HG02678 (cell line): ENCODE results near the gene CDH11.
A peak's percentile ranks its signal among the peaks of the same experiment; 100 is the strongest.

ENCODE experiments used
- ATAC-seq: cut with Tn5 transposase; IDR thresholded peaks from one replicate; pipeline ENCODE4 v1.9.1; 2021; ENCODE audit warnings: mild to moderate bottlenecking, moderate library complexity; ENCODE audit not compliant: unreplicated experiment

The CDH11 gene

GRCh38 chr16:65118871-65119270 is 3.0 kb downstream of the CDH11 start:
- no peak for ATAC-seq

GRCh38 chr16:65117811-65118448 is 3.9 kb downstream of the CDH11 start:
- ATAC-seq = peak; percentile 85

GRCh38 chr16:65116818-65117430 is 4.9 kb downstream of the CDH11 start:
- ATAC-seq = no peak

- ATAC-seq = no peak
These were observed 5.6 kb downstream of the CDH11 start for GRCh38 chr16:65116216-65116615.

DNA sequence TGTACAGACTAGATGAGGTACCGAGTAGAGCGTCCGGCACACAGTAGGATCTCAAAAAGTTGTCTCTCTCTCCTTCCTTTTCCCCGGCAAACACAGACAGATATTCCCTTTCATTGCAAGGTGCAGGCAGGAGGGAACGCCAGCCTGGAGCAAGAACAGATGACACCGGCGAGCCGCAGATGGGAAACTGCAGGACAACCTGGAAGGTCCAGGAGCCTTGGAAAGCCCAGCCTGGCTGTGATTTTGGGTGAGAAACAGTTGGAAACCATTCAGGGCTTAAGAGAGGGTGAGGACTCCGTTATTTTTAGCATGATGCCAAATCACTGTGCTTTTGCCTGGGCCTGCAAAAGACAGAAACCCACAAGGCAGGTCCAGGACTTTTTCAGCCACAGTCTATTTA is 7.3 kb downstream of the CDH11 start:
- no peak for ATAC-seq

- no peak for ATAC-seq
These were observed 8.4 kb downstream of the CDH11 start for GRCh38 chr16:65113441-65113840.

DNA sequence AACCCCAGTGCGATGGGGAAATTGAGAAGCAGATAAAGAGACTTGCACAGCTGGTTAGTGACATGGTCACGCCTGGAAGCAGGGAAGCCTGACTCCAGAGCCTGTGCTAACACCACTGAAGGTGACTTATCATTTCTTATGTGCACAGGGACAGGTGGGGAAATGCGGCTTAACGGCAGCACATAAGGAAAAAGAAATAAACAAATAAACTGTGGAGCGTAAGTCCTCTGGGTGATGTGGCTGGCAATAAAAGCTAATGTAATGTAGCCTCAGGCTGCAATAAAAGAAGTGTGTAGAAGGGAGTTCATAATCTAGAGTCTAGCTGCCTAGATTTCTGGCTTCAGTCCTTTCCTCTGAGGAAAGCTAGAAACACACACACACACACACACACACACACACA is 10.6 kb downstream of the CDH11 start:
- no peak for ATAC-seq

DNA sequence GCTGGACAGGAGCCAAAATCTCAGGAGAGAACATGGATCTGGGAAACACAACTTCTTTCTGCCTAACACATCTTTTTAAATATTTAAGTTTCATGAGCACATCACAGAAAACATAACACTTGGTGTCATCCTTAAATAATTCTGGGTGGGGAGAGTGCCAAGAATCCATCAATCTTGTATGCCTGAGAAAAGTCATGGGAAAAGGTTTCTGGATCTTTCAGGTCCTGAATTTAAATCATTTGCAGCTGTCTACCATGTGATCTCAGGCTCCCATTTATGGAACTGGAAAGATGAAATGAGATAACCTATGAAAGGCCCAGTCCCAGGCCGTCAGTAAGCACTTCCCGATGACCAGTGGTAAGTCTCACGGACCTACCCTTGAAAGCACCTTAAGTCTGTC is 15.1 kb downstream of the CDH11 start:
- no peak for ATAC-seq

DNA sequence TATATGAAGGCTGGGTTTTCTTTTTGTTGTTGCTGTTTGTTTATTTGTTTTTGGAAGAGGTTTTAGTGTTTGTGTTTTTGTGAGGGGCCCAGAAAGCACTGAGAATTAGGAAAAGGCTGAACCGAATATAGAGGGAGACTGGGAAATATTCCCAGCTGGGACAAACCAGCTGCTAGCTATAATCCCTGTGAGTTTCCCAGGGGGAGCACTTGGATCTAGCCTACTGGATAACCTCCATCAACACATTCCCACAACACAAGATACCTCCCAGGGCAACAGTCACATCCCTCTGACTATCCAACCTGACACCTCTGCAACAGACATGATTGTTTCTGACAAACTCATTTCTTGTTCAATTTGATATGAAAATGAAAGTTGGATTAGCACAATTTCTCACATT is 16.7 kb downstream of the CDH11 start:
- no peak for ATAC-seq

- ATAC-seq = no peak
These were observed 17.4 kb downstream of the CDH11 start for GRCh38 chr16:65104471-65104870.

GRCh38 chr16:65102326-65102725 is 19.5 kb downstream of the CDH11 start:
- no peak for ATAC-seq

- no peak for ATAC-seq
These were observed 20.9 kb downstream of the CDH11 start for GRCh38 chr16:65101009-65101408.

- no peak for ATAC-seq
These were observed 22.3 kb downstream of the CDH11 start for GRCh38 chr16:65099607-65100006.

DNA sequence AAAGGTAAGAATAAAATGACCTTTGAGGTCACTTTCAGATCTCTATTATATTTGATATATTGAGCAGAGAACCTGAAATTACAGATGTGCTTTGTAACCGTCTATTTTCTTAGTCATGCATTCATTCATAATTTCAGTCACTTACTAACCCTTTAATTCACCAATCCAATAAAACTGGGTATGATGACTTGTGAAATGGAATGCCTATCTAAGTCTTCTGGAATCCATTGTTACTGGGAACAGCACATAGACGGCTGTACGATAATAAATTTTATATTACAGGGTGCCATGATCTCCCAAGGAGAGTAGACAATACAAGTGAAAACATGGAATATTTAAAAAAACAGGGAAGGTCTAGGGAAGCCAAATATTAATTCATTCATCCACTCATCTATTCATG is 22.9 kb downstream of the CDH11 start:
- ATAC-seq = no peak

DNA sequence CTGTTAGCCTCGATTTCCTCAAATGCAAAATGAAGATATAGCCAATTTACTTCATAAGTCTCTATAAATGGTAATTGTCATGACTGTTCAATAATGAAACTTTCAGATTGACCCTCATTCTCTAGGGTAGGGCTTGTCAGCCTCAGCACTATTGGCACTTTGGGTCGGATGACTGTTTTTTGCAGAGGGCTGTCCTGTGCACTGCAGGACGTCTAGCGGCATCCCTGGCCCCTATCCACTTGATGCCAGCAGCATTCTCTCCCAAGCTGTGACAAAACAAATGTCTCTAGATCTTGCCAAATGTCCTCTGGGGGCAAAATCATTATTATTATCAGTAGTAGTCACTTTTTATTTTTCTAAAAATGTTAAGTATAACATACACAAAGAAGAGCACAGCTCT is 24.6 kb downstream of the CDH11 start:
- no peak for ATAC-seq

GRCh38 chr16:65095906-65096305 is 26.0 kb downstream of the CDH11 start:
- ATAC-seq = no peak

- ATAC-seq = no peak
These were observed 26.7 kb downstream of the CDH11 start for GRCh38 chr16:65095090-65095728.

GRCh38 chr16:65094009-65094408 is 27.9 kb downstream of the CDH11 start:
- no peak for ATAC-seq

DNA sequence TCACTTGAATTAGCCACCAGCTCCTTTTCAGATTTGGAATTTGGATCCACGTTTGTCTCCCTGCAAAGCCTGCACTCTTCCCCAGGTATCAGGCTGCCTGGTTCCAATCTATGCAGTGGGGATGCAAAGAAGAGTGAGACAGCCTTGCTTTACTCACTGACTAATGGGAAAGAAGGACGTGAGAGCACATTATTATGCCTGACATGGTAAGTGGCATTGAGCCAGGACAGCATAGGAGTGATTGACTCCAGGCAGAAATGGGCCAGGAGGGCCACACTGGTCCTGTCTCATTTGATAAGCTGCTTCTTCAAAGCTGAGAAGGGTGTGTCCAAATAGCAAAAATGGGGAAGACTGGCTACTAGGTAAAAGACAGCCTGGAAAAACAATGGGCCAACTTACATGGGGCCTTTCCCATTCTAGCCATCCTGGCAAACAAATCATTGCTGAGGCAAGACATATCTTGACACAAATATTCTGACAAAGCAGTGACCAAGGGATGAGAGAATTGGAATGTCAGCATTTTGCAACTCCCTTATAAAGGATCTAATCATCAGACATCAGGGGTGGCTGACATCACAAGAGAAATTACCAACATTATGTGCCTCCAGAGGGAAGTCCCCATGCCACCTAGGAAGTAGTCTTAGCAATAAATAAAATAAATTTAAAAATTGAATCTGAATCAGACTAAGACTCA is 38.6 kb downstream of the CDH11 start:
- no peak for ATAC-seq

GRCh38 chr16:65079549-65079948 is 42.3 kb downstream of the CDH11 start:
- no peak for ATAC-seq

DNA sequence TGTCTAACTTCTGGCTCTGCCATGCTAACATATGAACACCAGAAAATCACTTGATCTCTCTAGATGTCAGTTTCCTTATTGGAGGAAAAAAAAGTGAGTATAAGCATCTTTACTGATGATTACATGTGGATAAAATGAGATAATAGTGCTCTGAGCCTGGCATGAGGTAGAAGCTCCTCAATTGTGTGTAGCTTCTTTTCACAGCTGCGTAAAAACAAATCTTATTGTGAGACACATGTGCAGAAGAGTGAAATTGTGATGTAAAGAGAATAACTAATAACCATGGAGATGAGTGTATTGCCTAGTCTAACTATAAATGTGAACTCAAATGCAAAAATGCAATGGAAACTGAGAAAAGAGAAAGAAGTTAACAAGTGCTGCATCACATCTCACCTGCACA is 44.7 kb downstream of the CDH11 start:
- ATAC-seq = no peak

DNA sequence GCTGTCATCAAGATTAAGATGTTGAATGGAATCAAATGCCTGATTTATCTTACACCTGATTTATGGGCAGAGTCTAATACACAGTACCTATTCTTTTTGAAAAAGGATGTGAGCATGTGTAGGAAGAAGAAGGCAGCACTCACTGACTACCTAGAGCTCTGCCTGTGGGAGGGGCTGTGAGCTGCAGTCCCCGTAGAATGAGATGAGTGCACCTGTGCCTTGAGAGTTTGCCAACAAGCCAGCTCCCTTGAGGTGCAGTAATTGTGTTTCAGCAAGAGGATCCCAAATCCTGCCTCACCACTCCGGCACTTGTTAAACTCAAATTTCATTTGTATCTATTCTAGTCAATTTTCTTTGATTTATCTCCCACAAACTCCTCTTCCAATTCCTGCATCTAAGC is 46.0 kb downstream of the CDH11 start:
- no peak for ATAC-seq
